Eye (tissue), 1 donor: ENCODE results near the gene SIGLEC10.
"Not testable (repeated sequence)": the region's sequence is repeated elsewhere in the genome, so short reads cannot be mapped to it uniquely, and the experiment has no call there.

Experiments used
- DNase-seq: peaks from one replicate; pipeline ENCODE4 v3.0.0-alpha.2; 2015

The SIGLEC10 gene

GRCh38 chr19:51417107-51417809 lies at the start of gene SIGLEC10:
TSS of gene SIGLEC10 (minus strand) at chr19:51417642. CDS start at chr19:51417581, 61 bp downstream.
- no peak for DNase-seq

GRCh38 chr19:51466723-51467122 lies 49.3 kb upstream of the SIGLEC10 start:
- DNase-seq = no peak

GRCh38 chr19:51463976-51464581 lies 46.6 kb upstream of the SIGLEC10 start:
- not testable (repeated sequence) for DNase-seq

- DNase-seq = no peak
These were observed 45.2 kb upstream of the SIGLEC10 start for GRCh38 chr19:51462681-51463080.

- DNase-seq = no peak
These were observed 44.8 kb upstream of the SIGLEC10 start for GRCh38 chr19:51462276-51462675.

GRCh38 chr19:51461723-51462161 lies 44.3 kb upstream of the SIGLEC10 start:
- DNase-seq = no peak

GRCh38 chr19:51460164-51460992 lies 42.9 kb upstream of the SIGLEC10 start:
- peak; percentile 62 for DNase-seq

- no peak for DNase-seq
These were observed 41.6 kb upstream of the SIGLEC10 start for GRCh38 chr19:51458899-51459505.

GRCh38 chr19:51458051-51458645 lies 40.7 kb upstream of the SIGLEC10 start, which contains the start of gene SIGLEC8:
TSS of gene SIGLEC8 (minus strand) at chr19:51458454. CDS start at chr19:51458387, 67 bp downstream.
- DNase-seq = no peak

- no peak for DNase-seq
These were observed 40.0 kb upstream of the SIGLEC10 start for GRCh38 chr19:51457351-51458013.

- no peak for DNase-seq
These were observed 39.3 kb upstream of the SIGLEC10 start for GRCh38 chr19:51456541-51457290.

GRCh38 chr19:51450730-51451307 lies 33.4 kb upstream of the SIGLEC10 start:
- DNase-seq = no peak

GRCh38 chr19:51448411-51449016 lies 31.1 kb upstream of the SIGLEC10 start:
- DNase-seq = no peak

- DNase-seq = no peak
These were observed 30.6 kb upstream of the SIGLEC10 start for GRCh38 chr19:51448011-51448410.

- DNase-seq = not testable (repeated sequence)
These were observed 30.1 kb upstream of the SIGLEC10 start for GRCh38 chr19:51447510-51447909.

- no peak for DNase-seq
These were observed 24.3 kb upstream of the SIGLEC10 start for GRCh38 chr19:51441410-51442390.

GRCh38 chr19:51440846-51441409 lies 23.5 kb upstream of the SIGLEC10 start:
- no peak for DNase-seq

- DNase-seq = no peak
These were observed 22.6 kb upstream of the SIGLEC10 start for GRCh38 chr19:51440052-51440451.

GRCh38 chr19:51439021-51439465 lies 21.6 kb upstream of the SIGLEC10 start:
- DNase-seq = no peak
